H1 (cell line): ENCODE measurements around the gene CALM1. TPM values are rescaled to one million over a fixed set of nuclear protein-coding genes. Genes with fewer than 3 reads are reported as not detected.

Experiments used
- CTCF ChIA-PET: fragments of 300-600 bp; sonication (Branson Sonifier 250); formaldehyde crosslinking; loops from one replicate; lab custom pipeline; 2021; ENCODE audit not compliant: partially characterized antibody; lab: Charles Lee
- POLR2A ChIA-PET: fragments of 300-600 bp; sonication (Branson Sonifier 250); formaldehyde crosslinking; loops from one replicate; lab custom pipeline; 2021; ENCODE audit warnings: inconsistent platforms; ENCODE audit not compliant: partially characterized antibody; lab: Charles Lee
- DNase-seq, 2 experiments: peaks; one replicate each; pipeline versions ENCODE4 v3.0.0 to v3.0.0-alpha.2; 2010 to 2022; ENCODE audit warnings: low spot score in 2 of 2, low read depth in 1 of 2, mixed read lengths in 1 of 2
- FAIRE-seq: peaks from 2 replicates; lab custom pipeline; 2011; peaks lifted over from hg19 to GRCh38; lab: Jason Lieb, UNC
- H2AFZ ChIP-seq: 2 replicates; pipeline ENCODE4 v1.8.1; 2012; ENCODE audit warnings: low read length, inconsistent platforms
- H2AK5ac ChIP-seq: 2 replicates; pipeline ENCODE4 v1.6.1; 2013; ENCODE audit warnings: low read depth, low read length
- H2BK120ac ChIP-seq: replicated peaks from 2 replicates; pipeline ENCODE3; 2013; ENCODE audit warnings: low read depth, low read length, inconsistent platforms
- H2BK12ac ChIP-seq: 2 replicates; pipeline ENCODE4 v1.6.1; 2013; ENCODE audit warnings: low read depth, low read length
- H2BK15ac ChIP-seq: 2 replicates; pipeline ENCODE4 v1.6.1; 2013; ENCODE audit warnings: low read length
- H2BK20ac ChIP-seq: 2 replicates; pipeline ENCODE4 v1.6.1; 2013; ENCODE audit warnings: low read length
- H2BK5ac ChIP-seq: 2 replicates; pipeline ENCODE4 v1.6.1; 2013; ENCODE audit warnings: low read depth, low read length
- H3K14ac ChIP-seq: 2 replicates; pipeline ENCODE4 v1.6.1; 2013; ENCODE audit warnings: inconsistent platforms; ENCODE audit not compliant: insufficient read length
- H3K18ac ChIP-seq: 2 replicates; pipeline ENCODE4 v1.6.1; 2013; ENCODE audit warnings: low read length; ENCODE audit errors: extremely low read depth
- H3K23ac ChIP-seq: 2 replicates; pipeline ENCODE4 v1.6.1; 2013; ENCODE audit warnings: inconsistent platforms; ENCODE audit not compliant: insufficient read length
- H3K23me2 ChIP-seq: 2 replicates; pipeline ENCODE4 v1.6.1; 2013; ENCODE audit warnings: low read depth, low read length
- H3K27ac ChIP-seq: 2 replicates; pipeline ENCODE4 v1.6.1; 2011; ENCODE audit warnings: low read depth, low read length, inconsistent platforms
- H3K27me3 ChIP-seq, 4 experiments: replicated peaks in 1 of 4; 1 replicate in 1 of 4; 2 replicates in 3 of 4; pipeline versions ENCODE4 v1.6.1 to v1.8.1; 2011 to 2013; ENCODE audit warnings: low read length in 3 of 4, mild to moderate bottlenecking in 3 of 4, inconsistent platforms in 2 of 4, mixed read lengths in 2 of 4, moderate library complexity in 1 of 4; ENCODE audit not compliant: control insufficient read depth in 3 of 4, insufficient read depth in 3 of 4; ENCODE audit errors: extremely low read depth in 1 of 4
- H3K36me3 ChIP-seq, 4 experiments: 2 replicates each; pipeline versions ENCODE4 v1.6.1 to v1.8.1; 2011 to 2013; ENCODE audit warnings: mild to moderate bottlenecking in 4 of 4, low read length in 3 of 4, moderate library complexity in 2 of 4, control low read depth in 1 of 4, inconsistent platforms in 1 of 4; ENCODE audit not compliant: insufficient read depth in 4 of 4, control insufficient read depth in 2 of 4
- H3K4ac ChIP-seq: replicated peaks from 2 replicates; pipeline ENCODE3; 2013; ENCODE audit warnings: low read length, low read depth, mixed read lengths, inconsistent platforms; ENCODE audit not compliant: insufficient read length
- H3K4me1 ChIP-seq, 4 experiments: replicated peaks in 1 of 4; 1 replicate in 1 of 4; 2 replicates in 3 of 4; pipeline versions ENCODE4 v1.6.1 to v1.8.1; 2011 to 2013; ENCODE audit warnings: low read length in 3 of 4, inconsistent platforms in 2 of 4, mixed read lengths in 1 of 4; ENCODE audit not compliant: insufficient read depth in 4 of 4, control insufficient read depth in 3 of 4
- H3K4me2 ChIP-seq, 2 experiments: 2 replicates each; pipeline versions ENCODE4 v1.6.1 to v1.8.1; 2011 to 2013; ENCODE audit warnings: low read depth in 2 of 2, low read length in 2 of 2, control low read depth in 1 of 2, inconsistent platforms in 1 of 2, mild to moderate bottlenecking in 1 of 2; ENCODE audit not compliant: insufficient read depth in 1 of 2
- H3K4me3 ChIP-seq, 4 experiments: fragments of 200-600, 300-600 bp in 1 of 4; sonication (generic), shearing (Covaris generic), sonication (Bioruptor Twin) in 1 of 4; 2 replicates each; pipeline versions ENCODE4 v1.5.1 to v1.8.1; 2011 to 2016; ENCODE audit warnings: low read length in 4 of 4, low read depth in 3 of 4, control low read depth in 2 of 4, inconsistent platforms in 2 of 4, mild to moderate bottlenecking in 2 of 4, mixed read lengths in 1 of 4, moderate library complexity in 1 of 4; ENCODE audit not compliant: insufficient read depth in 2 of 4; ENCODE audit errors: extremely low read depth in 1 of 4
- H3K56ac ChIP-seq: replicated peaks from 2 replicates; pipeline ENCODE3; 2013; ENCODE audit warnings: low read depth, mild to moderate bottlenecking, mixed read lengths, low read length, inconsistent platforms; ENCODE audit not compliant: insufficient read length
- H3K79me1 ChIP-seq: 2 replicates; pipeline ENCODE4 v1.6.1; 2013; ENCODE audit warnings: low read depth, low read length, control low read depth
- H3K79me2 ChIP-seq, 2 experiments: 2 replicates each; pipeline versions ENCODE4 v1.6.1 to v1.8.1; 2012 to 2013; ENCODE audit warnings: low read length in 2 of 2, mild to moderate bottlenecking in 2 of 2, inconsistent platforms in 1 of 2; ENCODE audit not compliant: insufficient read depth in 2 of 2, control insufficient read depth in 1 of 2
- H3K9ac ChIP-seq, 4 experiments: replicated peaks in 1 of 4; 1 replicate in 1 of 4; 2 replicates in 3 of 4; pipeline versions ENCODE4 v1.6.1 to v1.8.1; 2011 to 2013; ENCODE audit warnings: low read depth in 3 of 4, low read length in 3 of 4, control low read depth in 2 of 4, mild to moderate bottlenecking in 2 of 4, moderate library complexity in 2 of 4, inconsistent platforms in 1 of 4; ENCODE audit errors: extremely low read depth in 1 of 4
- H3K9me3 ChIP-seq, 2 experiments: 2 replicates each; pipeline versions ENCODE4 v1.6.1 to v1.8.1; 2012 to 2013; ENCODE audit warnings: mild to moderate bottlenecking in 2 of 2, moderate library complexity in 2 of 2, control low read depth in 1 of 2, inconsistent platforms in 1 of 2, low read depth in 1 of 2, low read length in 1 of 2, mixed read lengths in 1 of 2; ENCODE audit not compliant: insufficient read depth in 2 of 2
- H4K20me1 ChIP-seq, 2 experiments: replicated peaks in 1 of 2; 2 replicates each; pipeline versions ENCODE3 to v1.8.1; 2011 to 2013; ENCODE audit warnings: inconsistent platforms in 2 of 2, low read length in 2 of 2, mild to moderate bottlenecking in 1 of 2; ENCODE audit not compliant: insufficient read depth in 2 of 2, control insufficient read depth in 1 of 2
- H4K5ac ChIP-seq: 2 replicates; pipeline ENCODE4 v1.6.1; 2013; ENCODE audit warnings: low read length, low read depth, mixed read lengths, inconsistent platforms; ENCODE audit not compliant: insufficient read length
- H4K8ac ChIP-seq: 2 replicates; pipeline ENCODE4 v1.8.0; 2013; ENCODE audit warnings: mild to moderate bottlenecking, moderate library complexity, low read length, inconsistent platforms; ENCODE audit not compliant: insufficient read depth; ENCODE audit errors: extremely low read depth
- H4K91ac ChIP-seq: replicated peaks from 2 replicates; pipeline ENCODE3; 2013; ENCODE audit warnings: low read length, mixed read lengths, inconsistent platforms; ENCODE audit not compliant: insufficient read length
- HDAC2 ChIP-seq, 2 experiments: fragments of 300-600 bp in 1 of 2; sonication (generic) in 1 of 2; IDR thresholded peaks; 2 replicates each; pipeline ENCODE4 v1.6.1; 2011 to 2012; ENCODE audit warnings: low read depth in 2 of 2, low read length in 2 of 2, mild to moderate bottlenecking in 2 of 2, moderate library complexity in 2 of 2, borderline replicate concordance in 1 of 2, inconsistent platforms in 1 of 2
- KDM1A ChIP-seq: fragments of 200-600, 300-600 bp; sonication (generic); IDR thresholded peaks from 2 replicates; pipeline ENCODE4 v1.7.1; 2016; ENCODE audit warnings: mild to moderate bottlenecking, low read length, borderline replicate concordance
- WGBS, 2 experiments: shearing (Covaris generic) in 1 of 2; methylation state at CpG; one replicate each; pipeline versions ENCODE4 v1.1.6 to v1.1.7; 2013 to 2015; ENCODE audit warnings: low lambda C conversion rate in 2 of 2, mixed read lengths in 2 of 2, inconsistent platforms in 1 of 2, low coverage in 1 of 2, missing lambda C conversion rate in 1 of 2; ENCODE audit not compliant: insufficient replicate concordance in 2 of 2, insufficient coverage in 1 of 2, insufficient read length in 1 of 2; ENCODE audit errors: extremely low coverage in 1 of 2, missing lambda C conversion rate in 1 of 2; 5-methylcytosine and 5-hydroxymethylcytosine counted together
- polyA plus RNA-seq, 7 experiments: library from polyadenylated mRNA; depleted of rRNA in 3 of 7; stranded (reverse) in 5 of 7; unstranded in 2 of 7; fragments of >200 nt in 5 of 7; fragments of 200-250 nt in 2 of 7; gene quantifications; 1 replicate in 5 of 7; 2 replicates in 1 of 7; 4 replicates in 1 of 7; pipeline versions ENCODE4 v1.2.1 to v1.2.3, GENCODE V29; 2011 to 2013; ENCODE audit warnings: missing spikeins in 2 of 7, mixed read lengths in 2 of 7
- total RNA-seq: library from RNA; stranded (reverse); fragmentation: NEBNext Ultra II Directional; extraction: Animal tissue kit (Norgen Biotek cat#: 25700); gene quantifications from 2 replicates; pipeline ENCODE4 v1.2.1, GENCODE V29; 2021

Gene CALM1
- total and polyA plus RNA-seq, 2 of the 8 experiments (the other 6 are each of a cell fraction or from before 2014, with no cell fraction given), result 285 to 422 TPM

DNA sequence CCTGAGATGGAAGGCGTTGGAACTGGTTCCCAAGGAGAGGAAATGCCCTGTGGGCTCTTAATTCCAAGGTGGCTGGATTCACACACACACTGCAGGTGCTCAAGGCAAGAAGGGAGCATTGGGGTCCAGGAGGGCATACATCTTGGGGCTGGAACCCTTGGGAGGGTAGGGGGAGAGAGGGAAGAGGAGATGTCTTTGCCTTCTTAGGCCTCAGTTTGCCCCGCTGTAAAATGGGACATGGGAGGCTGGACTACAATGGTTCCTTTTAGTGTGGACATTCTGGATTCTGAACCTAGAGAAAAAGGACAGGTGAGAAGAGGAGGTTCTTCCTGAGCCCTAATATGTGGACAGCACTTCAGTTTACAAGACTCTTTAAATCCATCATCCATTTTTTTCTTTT, 43.8 kb downstream of the CALM1 start:
- no peak for TF ChIP-seq HDAC2 (IDR thresholded peaks at IDR 0.05; ENCODE audit: borderline replicate concordance in 1 of 2, low read depth in 2 of 2, low read length in 2 of 2)
- TF ChIP-seq KDM1A, result peak; percentile 92; the same call in 1 of the 2 replicates
- H3K79me1 ChIP-seq, result no peaks in the 10 kb centered on the region
- CTCF ChIA-PET, result interaction anchor here (0.7 to 1.9 kb wide), 3 partner anchors 10 to 243 kb away, joined by 3 to 5 read pairs (median 4); no protein-coding TSS in a partner anchor
- H2BK120ac ChIP-seq, result no peak overlapping the region
- H3K4me2 ChIP-seq, result peak overlapping the region in 1 of 2 experiments; percentile 46; a peak in 2 of 4 replicates
- no peak overlapping the region for H3K56ac ChIP-seq
- POLR2A ChIA-PET, result interaction anchor here (1.3 kb wide), 1 partner anchor 44 kb away, joined by 5 read pairs; the partner anchor contains the start of gene CALM1
- peak overlapping the region; percentile 12 for H4K91ac ChIP-seq
- FAIRE-seq (no peak), DNase-seq (no peak)
- H2BK5ac ChIP-seq, result no peak overlapping the region
- no peak overlapping the region for H3K9ac ChIP-seq
- H4K8ac ChIP-seq, result no peak overlapping the region
- no peaks in the 10 kb centered on the region for H3K27me3 ChIP-seq
- 58% methylated on average over 2 of the region's 2 CpGs; no CpG with 5 or more reads in 1 of the 2 experiments for WGBS, 2 experiments
- H4K20me1 ChIP-seq, result no peaks in the 10 kb centered on the region
- no peak overlapping the region for H4K5ac ChIP-seq
- H3K4me3 ChIP-seq, result no peak overlapping the region
- no peaks in the 10 kb centered on the region for H3K9me3 ChIP-seq
- H3K23me2 ChIP-seq, result no peaks in the 10 kb centered on the region
- H2BK20ac ChIP-seq, result no peak overlapping the region
- no peak overlapping the region for H3K18ac ChIP-seq
- H3K14ac ChIP-seq, result no peak overlapping the region
- no peak overlapping the region for H3K27ac ChIP-seq
- no peak overlapping the region for H2BK15ac ChIP-seq
- H2AFZ ChIP-seq, result no peak overlapping the region
- H2AK5ac ChIP-seq, result no peak overlapping the region
- H3K4ac ChIP-seq, result no peak overlapping the region
- H3K79me2 ChIP-seq, result no peaks in the 10 kb centered on the region
- H3K23ac ChIP-seq, result no peak overlapping the region
- peaks cover 3 to 27% (median 9%) of the 10 kb centered on the region in 4 experiments; a peak in 6 of 7 replicates for H3K4me1 ChIP-seq
- H2BK12ac ChIP-seq, result peak overlapping the region; percentile 19; the same call in 1 of the 2 replicates
- H3K36me3 ChIP-seq, result no peaks in the 10 kb centered on the region
